ENCODE measurements around the gene TTLL10. TPM values are rescaled to one million over a fixed set of nuclear protein-coding genes. Genes with fewer than 3 reads are reported as not detected.

The TTLL10 gene
- total and polyA plus RNA-seq, 2 of the 4 experiments (the other 2 are of a cell fraction) = not detected

DNA sequence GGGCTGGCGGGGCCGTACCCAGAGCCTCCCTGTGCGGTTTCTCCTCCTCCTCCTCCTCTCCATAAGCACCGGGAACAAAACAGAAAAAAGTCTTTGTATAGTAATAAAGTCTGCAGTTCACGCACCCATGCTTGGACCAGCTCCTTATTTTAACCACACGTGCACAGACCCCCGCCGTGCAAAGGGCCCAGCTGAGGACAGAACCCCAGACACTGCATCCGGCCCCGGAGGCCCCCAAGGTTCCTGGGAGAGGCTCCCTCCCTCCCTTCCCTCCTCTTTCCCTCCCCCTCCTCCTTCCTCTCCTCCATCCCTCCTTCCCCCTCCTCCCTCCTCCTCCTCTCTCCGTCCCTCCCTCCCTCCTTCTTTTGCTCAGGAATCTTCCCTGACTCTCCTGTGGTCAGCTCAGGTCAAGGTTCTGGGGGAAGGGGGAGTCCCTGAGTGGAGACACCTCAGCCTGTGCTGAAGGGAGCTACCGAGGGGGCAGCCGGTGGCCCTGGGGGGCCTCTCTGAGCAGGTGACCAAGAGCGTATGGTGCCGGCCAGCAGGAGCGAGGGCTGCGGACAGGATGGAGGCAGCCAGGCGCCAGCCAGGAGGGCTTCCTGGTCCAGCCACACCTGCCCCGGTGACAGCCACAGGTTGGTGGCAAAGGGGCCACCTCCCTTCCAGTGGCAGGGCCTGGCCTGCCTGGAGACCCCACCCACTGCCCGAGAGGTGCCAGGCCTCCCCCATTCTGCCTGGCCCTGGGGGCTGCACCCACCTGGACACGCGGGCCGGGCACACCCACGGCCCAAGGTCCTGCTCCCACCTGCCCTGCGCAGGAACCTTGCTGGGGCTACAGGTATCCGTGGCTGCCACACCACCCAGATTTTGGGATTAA lies 3.2 kb upstream of the TTLL10 start:
- ChIA-PET CTCF (no interaction called here), POLR2A (ENCODE audit: unreplicated experiment) (no interaction called here)
- no peak overlapping the region for H2AK5ac ChIP-seq (ENCODE audit: low read depth, low read length)
- H3K79me1 ChIP-seq (ENCODE audit: low read depth in 1 of 2, low read length in 2 of 2) = no peaks in the 10 kb centered on the region
- no peaks in the 10 kb centered on the region for H3K9me1 ChIP-seq (ENCODE audit: insufficient read depth, low read length)
- H2AK9ac ChIP-seq (replicated peaks; ENCODE audit: low read depth, low read length, poor library complexity) = no peak overlapping the region
- H3K36me3 ChIP-seq (ENCODE audit: control insufficient read depth, insufficient read depth, low read length) = no peaks in the 10 kb centered on the region
- H3K14ac ChIP-seq (replicated peaks; ENCODE audit: low read depth, low read length) = no peak overlapping the region
- H3K4me3 ChIP-seq (ENCODE audit: insufficient read depth, low read depth, low read length) = no peak overlapping the region
- H3K23ac ChIP-seq (ENCODE audit: low read depth, low read length) = no peak overlapping the region
- H2AFZ ChIP-seq (replicated peaks; ENCODE audit: low read length, poor library complexity) = no peak overlapping the region
- intact Hi-C loops (cut with micrococcal nuclease) (no loop called here), dilution Hi-C loops (cut with HindIII; ENCODE audit: low sequenced_read_pairs, unreplicated experiment) (no loop called here), in situ Hi-C loops (cut with MboI; ENCODE audit: low sequenced_read_pairs) (no loop called here)
- no peak overlapping the region for H3K9ac ChIP-seq (ENCODE audit: low read depth, low read length)
- no peak for ATAC-seq (ENCODE audit: low read depth)
- H4K20me1 ChIP-seq (ENCODE audit: insufficient read depth, low read length) = no peaks in the 10 kb centered on the region; the same call in 1 of the 2 replicates
- H4K8ac ChIP-seq (ENCODE audit: low read depth in 2 of 2, low read length in 2 of 2) = no peak overlapping the region
- H2BK15ac ChIP-seq (ENCODE audit: low read depth, low read length) = no peak overlapping the region
- no peak overlapping the region for H3K4me2 ChIP-seq (ENCODE audit: low read depth, low read length)
- DNase-seq = no peak
- no peaks in the 10 kb centered on the region for H3K4me1 ChIP-seq (ENCODE audit: control insufficient read depth, insufficient read depth, low read length)
- H3K56ac ChIP-seq (ENCODE audit: extremely low read depth, insufficient read depth, low read length) = no peak overlapping the region
- no peak overlapping the region for H2BK120ac ChIP-seq (ENCODE audit: low read depth, low read length)
- 43% methylated on average over 12 of the region's 26 CpGs; no CpG with 5 or more reads in 1 of the 2 experiments for WGBS, 2 experiments (ENCODE audit: extremely low coverage in 2 of 2, insufficient read length in 1 of 2)
- no peak overlapping the region for H4K5ac ChIP-seq (ENCODE audit: low read depth, low read length)
- no peak overlapping the region for H2BK5ac ChIP-seq (ENCODE audit: low read depth, low read length, poor library complexity, severe bottlenecking)
- H3K18ac ChIP-seq (ENCODE audit: low read depth, low read length) = no peak overlapping the region
- BruUV-seq (replicated peaks) = no TSS peak
- no peak overlapping the region for H3K4ac ChIP-seq (ENCODE audit: low read depth, low read length)
- H2BK20ac ChIP-seq (ENCODE audit: low read depth, low read length) = no peak overlapping the region
- H3K9me3 ChIP-seq (ENCODE audit: control insufficient read depth, insufficient read depth, low read length) = peaks cover 2% of the 10 kb centered on the region
- H3K27ac ChIP-seq (ENCODE audit: insufficient read depth, low read length) = no peak overlapping the region
- peaks cover 59% of the 10 kb centered on the region for H3K27me3 ChIP-seq (ENCODE audit: control insufficient read depth, insufficient read depth, low read length)
- TF ChIP-seq CHD1 (IDR thresholded peaks at IDR 0.05; ENCODE audit: low read depth, low read length) = no peak
- TF ChIP-seq MAZ (IDR thresholded peaks at IDR 0.05; ENCODE audit: borderline replicate concordance, low read depth, low read length) = no peak
- TF ChIP-seq RFX5 (IDR thresholded peaks at IDR 0.05; ENCODE audit: low read depth, low read length) = no peak
- TF ChIP-seq, protein P1, sequence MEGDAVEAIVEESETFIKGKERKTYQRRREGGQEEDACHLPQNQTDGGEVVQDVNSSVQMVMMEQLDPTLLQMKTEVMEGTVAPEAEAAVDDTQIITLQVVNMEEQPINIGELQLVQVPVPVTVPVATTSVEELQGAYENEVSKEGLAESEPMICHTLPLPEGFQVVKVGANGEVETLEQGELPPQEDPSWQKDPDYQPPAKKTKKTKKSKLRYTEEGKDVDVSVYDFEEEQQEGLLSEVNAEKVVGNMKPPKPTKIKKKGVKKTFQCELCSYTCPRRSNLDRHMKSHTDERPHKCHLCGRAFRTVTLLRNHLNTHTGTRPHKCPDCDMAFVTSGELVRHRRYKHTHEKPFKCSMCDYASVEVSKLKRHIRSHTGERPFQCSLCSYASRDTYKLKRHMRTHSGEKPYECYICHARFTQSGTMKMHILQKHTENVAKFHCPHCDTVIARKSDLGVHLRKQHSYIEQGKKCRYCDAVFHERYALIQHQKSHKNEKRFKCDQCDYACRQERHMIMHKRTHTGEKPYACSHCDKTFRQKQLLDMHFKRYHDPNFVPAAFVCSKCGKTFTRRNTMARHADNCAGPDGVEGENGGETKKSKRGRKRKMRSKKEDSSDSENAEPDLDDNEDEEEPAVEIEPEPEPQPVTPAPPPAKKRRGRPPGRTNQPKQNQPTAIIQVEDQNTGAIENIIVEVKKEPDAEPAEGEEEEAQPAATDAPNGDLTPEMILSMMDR (conservative IDR thresholded peaks at IDR 0.05; ENCODE audit: low read depth, low read length) = no peak
- TF ChIP-seq BHLHE40 (IDR thresholded peaks at IDR 0.05; ENCODE audit: low read depth, low read length) = no peak
- no peak for TF ChIP-seq POLR2A (IDR thresholded peaks at IDR 0.05; ENCODE audit: low read depth, low read length)
- no peak for TF ChIP-seq CEBPB (IDR thresholded peaks at IDR 0.05; ENCODE audit: low read depth, low read length)
- no peak overlapping the region for H4K91ac ChIP-seq (ENCODE audit: insufficient read depth, low read depth, low read length)
